Activated CD4-positive, alpha-beta T cell treated with anti-CD3 and anti-CD28 coated beads, Interleukin-10, Interleukin-2, amounts not matched to agents 100 ng/mL and 50 ng/mL, durations not matched to agents 16 hours and 8 hours (primary cell): ENCODE results near the gene PPIP5K1.
"Not testable (repeated sequence)": the region's sequence is repeated elsewhere in the genome, so short reads cannot be mapped to it uniquely, and the experiment has no call there.

ENCODE experiments used
- DNase-seq: peaks from one replicate; pipeline ENCODE4 v3.0.0-alpha.2; 2020

Gene PPIP5K1

GRCh38 chr15:43589778-43590466 lies at the start of gene PPIP5K1:
TSS of gene PPIP5K1 (minus strand) at chr15:43590208. CDS start at chr15:43584504, 5,704 bp downstream.
- DNase-seq: not testable (repeated sequence)

GRCh38 chr15:43638464-43639204 lies 48.6 kb upstream of the PPIP5K1 start:
- not testable (repeated sequence) for DNase-seq

GRCh38 chr15:43626937-43627336 lies 36.9 kb upstream of the PPIP5K1 start:
- DNase-seq: not testable (repeated sequence)

- no peak for DNase-seq
Measured at GRCh38 chr15:43625106-43625505, 35.1 kb upstream of the PPIP5K1 start.

GRCh38 chr15:43622068-43622799 lies 32.2 kb upstream of the PPIP5K1 start:
- DNase-seq: not testable (repeated sequence)

- not testable (repeated sequence) for DNase-seq
Measured at GRCh38 chr15:43618700-43619099, 28.7 kb upstream of the PPIP5K1 start, which contains the start of gene STRC. TSS of gene STRC (minus strand) at chr15:43618800. CDS start at chr15:43618722, 78 bp downstream.

- DNase-seq: not testable (repeated sequence)
Measured at GRCh38 chr15:43617750-43618149, 27.7 kb upstream of the PPIP5K1 start.

- DNase-seq: not testable (repeated sequence)
Measured at GRCh38 chr15:43602233-43602632, 12.2 kb upstream of the PPIP5K1 start.

GRCh38 chr15:43600200-43600599 lies 10.2 kb upstream of the PPIP5K1 start:
- not testable (repeated sequence) for DNase-seq

GRCh38 chr15:43599131-43599530 lies 9.1 kb upstream of the PPIP5K1 start:
- not testable (repeated sequence) for DNase-seq

GRCh38 chr15:43593328-43594190 lies 3.6 kb upstream of the PPIP5K1 start, which contains the start of gene CKMT1B:
TSS of gene CKMT1B (plus strand) at chr15:43594027. CDS start at chr15:43594219, 192 bp downstream.
- not testable (repeated sequence) for DNase-seq

- DNase-seq: not testable (repeated sequence)
Measured at GRCh38 chr15:43592841-43593240, 2.8 kb upstream of the PPIP5K1 start.

- not testable (repeated sequence) for DNase-seq
Measured at GRCh38 chr15:43574607-43575006, 15.4 kb downstream of the PPIP5K1 start.

GRCh38 chr15:43566615-43567014 lies 23.4 kb downstream of the PPIP5K1 start:
- DNase-seq: not testable (repeated sequence)

- not testable (repeated sequence) for DNase-seq
Measured at GRCh38 chr15:43563793-43564192, 26.2 kb downstream of the PPIP5K1 start.

- not testable (repeated sequence) for DNase-seq
Measured at GRCh38 chr15:43562753-43563152, 27.3 kb downstream of the PPIP5K1 start.

GRCh38 chr15:43552986-43553385 lies 37.0 kb downstream of the PPIP5K1 start:
- no peak for DNase-seq

GRCh38 chr15:43552256-43552655 lies 37.8 kb downstream of the PPIP5K1 start:
- DNase-seq: no peak

- DNase-seq: no peak
Measured at GRCh38 chr15:43550527-43551363, 39.3 kb downstream of the PPIP5K1 start.

- no peak for DNase-seq
Measured at GRCh38 chr15:43547539-43547938, 42.5 kb downstream of the PPIP5K1 start.

GRCh38 chr15:43545426-43545825 lies 44.6 kb downstream of the PPIP5K1 start:
- no peak for DNase-seq
